ENCODE measurements around the gene IGFN1.

Gene IGFN1

DNA sequence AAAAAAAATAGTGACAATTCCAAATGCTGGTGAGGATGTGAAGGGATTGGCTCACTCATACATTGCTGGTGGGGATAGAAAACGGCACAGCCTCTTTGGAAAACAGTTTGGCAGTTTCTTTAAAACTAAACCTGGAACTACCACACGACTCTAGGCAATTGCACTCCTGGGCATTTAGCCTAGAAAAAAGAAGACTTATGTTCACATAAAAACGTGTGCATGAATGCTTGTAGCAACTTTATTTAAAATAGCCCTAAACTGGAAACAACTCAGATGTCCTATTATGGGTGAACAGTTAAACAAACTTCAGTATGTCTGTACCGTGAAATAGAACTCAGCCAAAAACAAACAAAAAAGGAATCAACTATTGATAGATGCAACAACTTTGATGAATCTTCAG, 26.9 kb upstream of the IGFN1 start:
- DNase-seq = no peak

- no peak for DNase-seq
Observed at GRCh38 chr1:201164645-201165044, 26.0 kb upstream of the IGFN1 start.

DNA sequence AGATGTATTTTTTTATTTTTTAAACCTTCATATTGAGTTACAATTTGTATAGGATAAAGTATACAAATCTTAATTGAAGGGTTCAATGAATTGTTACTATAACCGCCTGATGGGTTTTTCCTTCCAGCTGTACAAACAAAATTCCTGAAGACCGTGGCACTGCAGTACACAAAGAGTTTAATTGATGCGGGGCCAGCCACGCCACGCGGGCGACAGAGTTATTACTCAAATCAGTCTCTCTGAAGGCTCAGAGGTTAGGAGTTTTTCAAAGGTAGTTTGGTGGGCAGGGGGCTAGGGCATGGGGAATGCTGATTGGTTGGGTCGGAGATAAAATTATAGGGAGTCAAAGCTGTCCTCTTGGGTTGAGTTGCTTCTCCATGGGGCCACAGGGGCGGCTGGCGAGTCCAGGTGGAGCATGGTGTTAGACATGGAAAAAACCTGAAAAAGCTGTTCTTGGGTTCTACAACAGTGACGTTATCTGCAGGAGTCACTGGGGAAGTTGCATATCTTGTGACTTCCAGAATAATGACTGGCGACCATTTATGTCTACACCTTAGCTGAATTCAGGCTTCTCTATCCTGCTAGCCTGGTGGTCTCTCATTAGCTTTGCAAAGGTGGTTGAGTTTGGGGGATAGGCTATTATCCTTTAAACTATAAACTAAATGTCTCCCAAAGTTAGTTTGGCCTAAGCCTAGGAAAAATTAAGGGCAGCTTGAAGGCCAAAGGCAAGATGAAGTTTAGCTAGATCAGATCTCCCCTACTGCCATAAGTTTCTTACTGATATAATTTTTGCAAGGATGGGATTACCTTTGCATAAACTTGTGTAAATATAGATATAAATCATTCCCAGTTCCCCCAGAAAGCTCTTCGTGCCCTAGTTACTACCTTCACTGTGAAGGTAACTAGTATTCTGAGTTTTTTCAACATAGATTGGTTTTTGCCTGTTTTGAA, 23.3 kb upstream of the IGFN1 start:
- no peak for DNase-seq

DNA sequence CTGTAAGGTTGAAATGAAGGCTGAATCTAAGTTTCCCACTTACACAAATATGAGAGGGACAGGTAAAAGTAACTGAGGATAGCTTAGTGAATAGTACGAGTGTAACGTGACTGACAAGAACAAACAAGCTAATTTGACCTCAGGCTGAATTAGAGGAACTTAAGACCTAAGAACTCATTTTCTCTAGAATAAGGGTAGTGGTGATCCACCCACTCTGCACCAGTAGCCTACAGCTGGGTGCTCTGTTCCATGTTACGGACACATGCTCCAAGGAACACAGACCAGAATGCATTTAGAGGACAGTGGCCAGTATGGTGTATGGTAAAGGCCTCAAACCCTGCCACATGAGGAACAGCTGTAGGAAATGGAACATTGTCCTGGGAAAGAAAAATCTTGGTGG, 21.4 kb upstream of the IGFN1 start:
- DNase-seq = no peak

- no peak for DNase-seq
Observed at GRCh38 chr1:201169971-201170532, 20.6 kb upstream of the IGFN1 start.

- peak; percentile 83 for DNase-seq
Observed at GRCh38 chr1:201170533-201171062, 20.0 kb upstream of the IGFN1 start.

GRCh38 chr1:201171063-201172036, 19.3 kb upstream of the IGFN1 start:
- peak; percentile 25 for DNase-seq

DNA sequence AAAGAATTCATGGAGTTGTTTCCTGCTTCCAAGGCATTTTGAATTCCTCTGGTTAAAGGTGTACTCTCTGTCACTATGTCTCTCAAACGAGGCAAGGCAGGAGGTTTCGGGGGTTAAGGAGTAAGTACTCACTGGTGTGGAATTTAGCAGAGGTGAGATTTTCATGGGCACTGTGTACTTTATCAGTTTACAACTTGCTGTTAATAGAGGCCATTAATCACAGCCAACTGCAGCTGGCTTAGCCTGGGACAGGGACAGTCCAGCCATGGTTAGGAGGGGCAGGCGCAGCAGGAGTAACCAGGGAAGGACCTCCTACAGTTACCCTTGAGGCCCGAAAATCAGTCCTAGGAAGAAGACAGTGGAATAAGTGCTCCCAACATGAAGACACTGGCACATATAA, 18.3 kb upstream of the IGFN1 start:
- DNase-seq = no peak

- no peak for DNase-seq
Observed at GRCh38 chr1:201172999-201173610, 17.5 kb upstream of the IGFN1 start.

DNA sequence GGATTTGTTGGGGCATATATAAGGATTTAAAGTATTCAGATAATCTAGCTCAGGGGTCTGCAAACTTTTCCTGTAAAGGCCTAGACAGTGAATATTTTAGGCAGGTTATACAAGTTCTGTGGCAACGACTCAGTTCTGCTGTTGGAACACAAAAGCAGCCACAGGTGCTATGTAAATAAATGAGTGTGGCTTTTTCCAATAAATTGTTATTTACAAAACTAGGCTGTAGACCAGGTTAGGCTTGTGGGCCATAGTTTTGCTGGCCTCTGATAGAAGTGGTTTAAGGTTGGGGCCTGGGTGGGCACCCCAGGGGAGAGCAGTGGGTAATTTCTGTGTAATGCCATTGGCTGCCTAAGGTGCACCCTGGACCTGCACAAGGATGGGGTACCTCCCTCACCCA, 16.9 kb upstream of the IGFN1 start:
- no peak for DNase-seq

- DNase-seq = no peak
Observed at GRCh38 chr1:201175820-201176500, 14.7 kb upstream of the IGFN1 start.

DNA sequence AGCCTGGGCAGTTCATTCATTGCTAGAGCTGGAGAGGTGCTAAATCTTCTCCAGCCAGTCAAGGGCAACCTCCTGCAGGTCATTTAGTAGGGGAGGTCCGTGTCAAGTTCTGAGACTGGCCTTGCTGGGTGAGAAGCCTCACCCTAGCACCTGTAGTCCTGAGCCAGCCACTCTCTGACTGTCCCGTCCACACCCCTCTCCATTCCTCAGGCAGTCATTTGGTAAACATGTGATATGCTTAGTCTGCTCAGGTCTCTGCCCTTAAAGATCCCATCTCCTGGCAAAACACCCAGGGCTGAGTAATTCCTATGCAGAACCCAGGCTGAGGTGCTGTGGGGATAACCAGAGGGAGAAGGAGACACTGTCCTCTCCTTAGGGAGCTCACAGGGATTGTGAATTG, 13.7 kb upstream of the IGFN1 start:
- DNase-seq = no peak

DNA sequence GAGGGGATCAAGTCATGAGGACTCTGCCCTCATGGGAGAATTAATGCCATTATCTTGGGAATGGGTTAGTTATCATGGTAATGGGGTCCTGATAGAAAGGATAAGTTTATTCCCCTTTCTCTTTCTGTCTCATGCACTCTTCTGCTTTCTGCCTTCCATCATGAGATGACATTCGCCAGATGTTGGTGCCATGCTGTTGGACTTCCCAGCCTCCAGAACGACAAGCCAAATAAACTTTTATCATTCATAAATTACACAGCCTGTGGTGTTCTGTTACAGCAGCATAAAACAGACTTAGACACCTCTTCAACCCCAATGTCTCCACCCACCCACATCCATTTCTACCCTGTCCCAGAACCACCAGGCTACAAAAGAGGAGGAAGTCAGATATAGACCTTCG, 11.9 kb upstream of the IGFN1 start:
- no peak for DNase-seq

GRCh38 chr1:201180141-201180540, 10.5 kb upstream of the IGFN1 start:
- no peak for DNase-seq

GRCh38 chr1:201180901-201181300, 9.7 kb upstream of the IGFN1 start:
- DNase-seq = no peak

DNA sequence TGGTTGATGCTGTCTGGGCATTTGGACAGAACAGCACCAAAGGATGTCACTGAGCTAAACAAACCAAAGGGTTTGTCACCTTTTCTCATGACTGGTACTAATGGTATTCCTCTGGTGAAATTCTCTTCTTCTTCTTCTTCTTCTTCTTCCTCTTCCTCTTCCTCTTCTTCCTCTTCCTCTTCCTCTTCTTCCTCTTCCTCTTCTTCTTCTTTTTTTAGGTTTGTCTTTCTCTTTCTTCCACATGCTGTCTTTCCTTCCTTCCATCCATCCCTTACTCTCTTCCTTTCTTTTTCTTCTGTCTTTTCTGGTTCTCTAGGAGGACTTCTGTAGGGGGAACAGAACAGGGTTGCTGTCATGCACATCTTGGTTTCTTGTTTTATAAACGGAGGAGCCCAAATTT, 9.3 kb upstream of the IGFN1 start:
- DNase-seq = no peak

GRCh38 chr1:201181726-201182125, 8.9 kb upstream of the IGFN1 start:
- DNase-seq = no peak

DNA sequence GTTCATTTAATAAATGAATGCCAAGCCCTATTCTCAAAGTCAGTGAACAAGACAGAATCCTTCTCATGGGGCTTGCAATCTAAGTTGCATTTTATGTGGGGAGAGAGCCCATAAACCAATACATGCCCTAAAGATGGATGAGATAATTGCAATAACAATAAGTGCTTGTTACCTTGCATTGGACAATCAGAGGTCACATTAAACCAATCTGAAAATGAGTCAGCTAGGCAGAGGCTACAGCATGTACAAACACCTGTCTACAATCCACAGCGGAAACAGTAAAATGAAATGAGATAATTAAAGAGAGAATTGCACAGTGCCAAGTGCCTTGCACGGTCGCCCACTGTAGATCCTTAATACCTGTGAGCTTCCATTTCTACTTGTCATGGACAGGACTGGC, 7.4 kb upstream of the IGFN1 start:
- DNase-seq = no peak

DNA sequence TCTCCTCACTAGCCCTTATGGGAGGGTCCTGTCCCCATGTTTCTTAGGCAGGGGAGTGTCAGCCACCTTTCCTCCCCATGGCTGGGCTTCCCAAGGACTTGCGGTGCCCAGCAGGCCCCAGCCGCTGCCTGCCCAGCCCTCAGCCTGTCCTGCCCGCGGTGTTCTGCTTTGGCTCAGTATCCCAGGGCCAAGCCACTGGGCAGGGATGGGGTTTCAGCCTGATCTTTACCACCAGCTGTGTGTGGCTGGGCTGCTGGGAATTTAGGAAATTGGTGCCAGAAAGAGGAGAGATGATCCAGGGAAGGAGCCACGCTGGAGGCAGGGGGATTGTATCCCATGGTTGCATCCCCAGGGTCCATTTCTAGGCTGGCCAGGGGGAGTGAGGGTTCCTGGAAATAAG, 6.9 kb upstream of the IGFN1 start:
- no peak for DNase-seq

DNA sequence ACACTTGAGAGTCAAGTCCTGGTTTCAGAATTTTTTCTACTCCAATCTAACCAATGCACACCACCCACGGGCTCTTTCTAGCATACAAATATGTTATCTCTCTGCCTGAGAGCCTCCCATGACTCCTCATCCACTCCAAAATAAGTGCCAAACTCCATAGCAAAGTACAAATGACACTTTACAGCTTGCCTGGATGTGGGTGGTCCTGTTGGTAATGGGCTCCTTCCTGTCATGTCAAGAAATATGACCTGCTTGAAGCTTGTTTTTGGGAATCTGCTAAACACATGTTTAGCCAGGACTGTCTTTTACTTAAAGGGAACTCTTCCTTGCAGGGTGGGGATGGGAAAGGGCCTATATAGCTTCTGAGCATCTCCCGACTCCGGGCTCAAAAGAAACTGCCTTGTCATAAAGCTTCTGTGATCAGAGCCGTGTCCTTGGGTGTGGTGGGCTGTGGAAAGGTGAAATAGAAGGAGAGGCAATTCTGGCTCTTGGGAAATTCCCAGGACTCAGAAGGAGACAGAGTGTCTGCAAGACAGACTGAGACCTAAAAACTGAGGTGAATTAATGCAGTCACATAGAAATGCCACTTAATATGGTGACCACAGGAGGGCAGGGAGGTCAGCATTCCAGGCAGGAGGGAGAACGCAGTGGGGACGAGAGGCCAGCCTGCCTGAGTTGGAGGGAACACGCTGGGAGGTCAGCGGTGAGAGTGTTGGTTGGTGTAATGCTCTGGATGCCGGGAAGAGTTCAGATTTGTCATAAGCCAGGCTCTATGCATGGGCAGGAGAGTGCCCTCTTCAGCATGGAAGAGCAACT, 6.1 kb upstream of the IGFN1 start:
- no peak for DNase-seq

- DNase-seq = no peak
Observed at GRCh38 chr1:201185123-201185453, 5.5 kb upstream of the IGFN1 start.
